Adrenal gland (tissue), 12 donors: ENCODE data around the gene ERC2. TPM values are rescaled to one million over a fixed set of nuclear protein-coding genes. Genes with fewer than 3 reads are reported as not detected.

Experiments
- DNase-seq, 7 donors: peaks; one replicate each; pipeline ENCODE4 v3.0.0-alpha.2; 2019 to 2020
- H3K27ac ChIP-seq, 5 donors: fragments of 200-600 bp; sonication (generic) in 4 of 5; 1 replicate in 3 of 5; 2 replicates in 2 of 5; pipeline versions ENCODE4 v1.5.1 to v1.8.0; 2016 to 2020; ENCODE audit warnings: mild to moderate bottlenecking in 1 of 5
- H3K27me3 ChIP-seq: fragments of 200-600 bp; 2 replicates; pipeline ENCODE4 v1.8.0; 2021
- H3K36me3 ChIP-seq, 2 donors: fragments of 200-600 bp; replicated peaks in 1 of 2; 1 replicate in 1 of 2; 2 replicates in 1 of 2; pipeline versions ENCODE4 v1.5.1 to v1.8.0; 2018 to 2022
- H3K4me1 ChIP-seq, 2 donors: fragments of 200-600 bp; replicated peaks in 1 of 2; 1 replicate in 1 of 2; 2 replicates in 1 of 2; pipeline versions ENCODE4 v1.5.1 to v1.8.0; 2018 to 2021
- H3K4me3 ChIP-seq, 4 donors: fragments of 200-600 bp; sonication (generic) in 3 of 4; one replicate each; pipeline ENCODE4 v1.5.1; 2016 to 2018
- H3K9me3 ChIP-seq, 3 donors: fragments of 200-600 bp; sonication (generic) in 1 of 3; replicated peaks in 1 of 3; 1 replicate in 2 of 3; 2 replicates in 1 of 3; pipeline versions ENCODE4 v1.5.1 to v1.8.0; 2016 to 2021
- POLR2A ChIP-seq, 2 donors: fragments of 450-650 bp; IDR thresholded peaks; one replicate each; pipeline ENCODE4 v1.6.1; 2017; ENCODE audit warnings: antibody characterized with exemption in 2 of 2, mild to moderate bottlenecking in 2 of 2, moderate library complexity in 1 of 2
- WGBS, 4 donors: extraction: QIAGEN DNeasy Blood & Tissue Kit in 2 of 4; methylation state at CpG; one replicate each; pipeline versions ENCODE4 v1.1.5 to v1.1.7; 2013 to 2017; 5-methylcytosine and 5-hydroxymethylcytosine counted together
- intact Hi-C, 2 donors: fragments of 100-400 bp; cut with DNase I; formaldehyde crosslinking; loops; one replicate each; pipeline versions ENCODE4 v1.14.1 to v1.15.0; 2022 to 2023
- polyA plus RNA-seq, 3 donors: library from polyadenylated mRNA; stranded (reverse); fragments of 200-250 nt in 2 of 3; fragments of 350-450 nt in 1 of 3; fragmentation: Illumina TruSeq in 1 of 3; extraction: RNeasy Lipid Tissue Mini Kit (QIAGEN cat#74804) in 1 of 3; gene quantifications; one replicate each; pipeline ENCODE4 v1.2.3, GENCODE V29; 2013 to 2014
- total RNA-seq, 9 donors: library from RNA; depleted of rRNA in 4 of 9; stranded (reverse); fragments of >200 nt in 4 of 9; fragments of 120-200 nt in 1 of 9; fragmentation: NEBNext Ultra II Directional in 1 of 9; extraction: Animal tissue kit (Norgen Biotek cat#: 25700) in 1 of 9; gene quantifications; one replicate each; pipeline versions ENCODE4 v1.1.0 to v1.2.4, GENCODE V29; 2013 to 2023
- TF ChIP-seq, protein P1 (sequence below), 6 experiments: fragments of 450-650 bp in 4 of 6; fragments of 200-600 bp in 2 of 6; sonication (generic) in 1 of 6; IDR thresholded peaks; 1 replicate in 5 of 6; 2 replicates in 1 of 6; pipeline versions ENCODE4 v1.5.1 to v1.8.0; 2016 to 2021; ENCODE audit warnings: antibody characterized with exemption in 6 of 6, mild to moderate bottlenecking in 2 of 6, moderate library complexity in 1 of 6
- donor health status: healthy with polysubstance abuse.
- donor health status: Bipolar disorder and iron deficiency.
- donor health status: DM: yes; HTN: yes; CAD: no.
- donor health status: DM: no; HTN: no; CAD: no.
- donor health status: DM: no; HTN: no; CAD: no.
- donor health status: DM: yes; HTN: yes; CAD: no.

Gene ERC2
- total and polyA plus RNA-seq, 12 donors = 0.47 to 5.8 (median 1.5) TPM

DNA sequence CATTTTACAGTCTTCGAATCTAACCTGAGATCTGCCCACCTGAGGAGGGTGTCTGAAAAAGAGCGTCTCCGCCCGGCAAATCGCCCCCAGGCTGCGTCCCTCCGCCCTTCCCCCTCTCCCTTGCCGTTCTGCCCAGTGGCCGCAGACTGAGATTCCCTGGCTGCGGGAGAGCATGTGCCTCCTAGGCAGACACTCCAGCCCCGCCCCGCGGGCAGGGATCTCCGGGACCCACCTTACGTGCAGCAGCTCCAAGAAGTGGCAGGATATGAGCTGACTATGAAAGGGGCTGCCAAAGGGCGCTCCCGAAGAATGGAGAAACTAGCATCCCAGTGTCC, 978.5 kb downstream of the ERC2 start:
- Histone ChIP-seq H3K27ac (no peak overlapping the region), H3K36me3 (no peaks in the 10 kb centered on the region), H3K4me1 (peaks cover 0 to 31% of the 10 kb centered on the region in 2 donors), H3K4me3 (no peak overlapping the region), H3K27me3 (peaks cover 60% of the 10 kb centered on the region), H3K9me3 (no peaks in the 10 kb centered on the region)
- intact Hi-C loops = loop anchor here (5.0 kb wide), 2 partner anchors 553 to 763 kb away; no protein-coding TSS in a partner anchor
- DNase-seq = no peak
- 5 to 12% (median 11%) methylated on average over 14 to 17 of the region's 17 CpGs for WGBS, 4 donors
- no peak for TF ChIP-seq POLR2A (IDR thresholded peaks at IDR 0.05)
- TF ChIP-seq, protein P1, sequence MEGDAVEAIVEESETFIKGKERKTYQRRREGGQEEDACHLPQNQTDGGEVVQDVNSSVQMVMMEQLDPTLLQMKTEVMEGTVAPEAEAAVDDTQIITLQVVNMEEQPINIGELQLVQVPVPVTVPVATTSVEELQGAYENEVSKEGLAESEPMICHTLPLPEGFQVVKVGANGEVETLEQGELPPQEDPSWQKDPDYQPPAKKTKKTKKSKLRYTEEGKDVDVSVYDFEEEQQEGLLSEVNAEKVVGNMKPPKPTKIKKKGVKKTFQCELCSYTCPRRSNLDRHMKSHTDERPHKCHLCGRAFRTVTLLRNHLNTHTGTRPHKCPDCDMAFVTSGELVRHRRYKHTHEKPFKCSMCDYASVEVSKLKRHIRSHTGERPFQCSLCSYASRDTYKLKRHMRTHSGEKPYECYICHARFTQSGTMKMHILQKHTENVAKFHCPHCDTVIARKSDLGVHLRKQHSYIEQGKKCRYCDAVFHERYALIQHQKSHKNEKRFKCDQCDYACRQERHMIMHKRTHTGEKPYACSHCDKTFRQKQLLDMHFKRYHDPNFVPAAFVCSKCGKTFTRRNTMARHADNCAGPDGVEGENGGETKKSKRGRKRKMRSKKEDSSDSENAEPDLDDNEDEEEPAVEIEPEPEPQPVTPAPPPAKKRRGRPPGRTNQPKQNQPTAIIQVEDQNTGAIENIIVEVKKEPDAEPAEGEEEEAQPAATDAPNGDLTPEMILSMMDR (IDR thresholded peaks at IDR 0.05) = no peak

DNA sequence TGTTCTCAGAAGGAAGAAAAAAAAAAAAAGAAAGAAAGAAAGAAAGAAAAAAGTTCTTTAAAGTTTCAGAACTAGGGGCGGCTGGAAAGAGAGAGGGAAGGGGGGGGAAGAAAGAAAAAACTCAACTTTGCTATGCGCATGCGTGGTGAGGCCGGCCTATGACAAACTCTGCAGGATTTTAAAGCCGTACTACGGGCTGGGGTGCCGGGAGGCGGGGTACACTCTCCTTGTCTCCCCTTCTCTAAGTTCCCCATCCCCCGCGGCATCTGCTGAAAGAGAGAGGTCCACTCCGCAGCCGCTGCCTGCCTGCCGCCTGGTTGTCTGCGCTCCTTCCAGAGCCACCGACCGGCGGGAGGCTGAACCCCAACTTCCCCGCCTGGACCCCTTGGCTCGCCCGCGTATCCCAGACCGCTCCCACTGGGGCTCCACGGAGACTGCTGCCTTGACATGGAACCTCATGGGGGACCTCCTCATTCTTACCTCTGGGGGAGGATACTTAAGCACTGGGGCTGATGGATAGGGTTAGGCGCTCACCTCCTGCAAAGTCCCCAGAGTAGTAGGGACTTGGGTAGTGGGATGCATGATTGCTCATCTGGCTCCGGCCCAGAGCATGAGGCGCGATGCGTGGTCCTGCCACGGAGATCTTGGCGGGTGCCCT, 979.7 kb downstream of the ERC2 start:
- peak; percentile 60 to 66 (median 63) for DNase-seq
- intact Hi-C loops = loop anchor here (5.0 kb wide), 2 partner anchors 554 to 764 kb away; no protein-coding TSS in a partner anchor
- Histone ChIP-seq H3K27ac (no peak overlapping the region), H3K4me1 (peaks cover 0 to 31% of the 10 kb centered on the region in 2 donors), H3K4me3 (peak overlapping the region in 2 of 4 donors; percentile 33 to 84), H3K27me3 (peaks cover 51% of the 10 kb centered on the region), H3K9me3 (no peaks in the 10 kb centered on the region), H3K36me3 (no peaks in the 10 kb centered on the region)
- 2 to 3% (median 2%) methylated on average over 11 to 30 of the region's 30 CpGs for WGBS, 4 donors
- no peak for TF ChIP-seq POLR2A (IDR thresholded peaks at IDR 0.05)
- TF ChIP-seq, protein P1 (IDR thresholded peaks at IDR 0.05) = no peak

DNA sequence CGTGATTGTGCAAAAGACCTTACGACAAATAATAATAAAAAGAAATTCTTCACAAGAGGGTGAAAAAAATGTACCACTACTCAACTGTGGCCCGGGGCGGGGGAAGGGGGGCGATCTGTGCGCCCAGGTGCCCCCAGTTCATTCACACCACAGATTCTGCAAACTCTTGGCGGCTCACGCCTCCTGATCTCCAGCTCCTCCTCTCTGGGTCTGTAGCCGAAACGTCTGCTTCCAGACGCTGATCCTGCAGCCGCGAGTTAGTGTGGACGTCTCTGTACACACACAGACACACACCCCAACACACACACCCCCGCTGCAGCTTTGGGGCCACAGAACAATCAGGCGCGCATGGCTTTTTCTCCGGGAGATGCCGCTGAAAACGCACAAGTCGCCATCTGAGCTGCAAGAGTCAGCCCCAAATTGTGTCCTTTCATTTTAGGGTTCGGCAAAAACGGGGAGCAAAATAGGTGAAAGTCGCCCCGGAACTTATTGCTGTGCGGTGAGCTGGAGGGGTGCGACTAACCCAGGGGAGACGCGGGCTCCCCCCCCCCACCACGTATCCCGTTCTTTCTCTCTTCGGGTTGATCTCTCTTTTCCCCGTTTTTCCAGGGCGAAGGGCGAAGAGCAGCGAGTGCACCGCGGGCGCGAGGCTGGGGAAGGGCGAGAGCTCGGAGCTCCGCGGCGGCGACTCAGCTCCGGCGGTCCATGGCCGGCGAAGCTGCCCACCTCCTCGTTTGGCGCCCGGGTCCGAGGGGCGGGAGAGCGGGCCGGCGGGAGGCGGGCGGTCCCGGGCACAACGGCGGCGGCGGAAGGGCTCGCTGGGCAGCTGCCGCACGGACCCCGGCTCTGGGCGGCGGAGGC, 980.7 kb downstream of the ERC2 start:
- Histone ChIP-seq H3K27me3 (peaks cover 51% of the 10 kb centered on the region), H3K36me3 (no peaks in the 10 kb centered on the region), H3K4me3 (peak overlapping the region in 2 of 4 donors; percentile 33 to 84), H3K27ac (peak overlapping the region in 1 of 5 donors; percentile 57), H3K9me3 (no peaks in the 10 kb centered on the region), H3K4me1 (peaks cover 0 to 31% of the 10 kb centered on the region in 2 donors)
- no peak for DNase-seq
- WGBS, 4 donors = 0 to 1% (median 0%) methylated on average over 14 to 71 of the region's 71 CpGs
- TF ChIP-seq, protein P1 (IDR thresholded peaks at IDR 0.05) = no peak
- no peak for TF ChIP-seq POLR2A (IDR thresholded peaks at IDR 0.05)
- intact Hi-C loops = loop anchor here (5.0 kb wide), 2 partner anchors 555 to 765 kb away; no protein-coding TSS in a partner anchor

DNA sequence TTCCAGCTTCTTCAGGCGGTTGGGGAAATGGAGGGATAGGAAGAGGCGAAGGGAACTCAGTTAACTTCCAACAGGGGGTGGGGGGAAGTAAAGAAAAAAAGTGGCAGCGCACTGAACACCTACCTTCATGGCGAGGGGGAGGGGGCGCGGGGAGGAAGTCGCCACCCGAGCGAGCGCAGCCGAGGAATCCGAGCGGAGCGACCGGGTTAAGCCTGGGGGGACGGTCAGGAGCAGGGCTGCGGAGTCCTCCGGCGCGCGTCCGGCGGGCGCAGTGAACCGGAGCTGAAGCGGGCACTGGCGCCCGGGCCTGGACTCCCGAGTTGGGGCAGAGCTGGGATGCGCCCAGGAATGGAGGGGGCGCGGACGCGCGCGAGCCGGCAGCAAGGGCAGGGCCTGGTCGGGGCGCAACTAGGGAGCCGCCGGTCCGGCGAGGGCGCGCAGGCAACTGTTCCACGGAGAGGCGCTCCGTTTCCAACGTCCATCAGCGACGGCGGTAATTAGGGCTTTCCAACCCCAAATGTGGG, 981.3 kb downstream of the ERC2 start, which contains the start of gene WNT5A:
Gene WNT5A, minus strand, starts transcription at position 450 of the 524 bp plus-strand sequence. Its CDS starts 321 bp downstream, at position 129.
- WGBS, 4 donors = 0 to 3% (median 1%) methylated on average over 37 to 52 of the region's 52 CpGs
- no peak for TF ChIP-seq POLR2A (IDR thresholded peaks at IDR 0.05)
- TF ChIP-seq, protein P1 (IDR thresholded peaks at IDR 0.05) = no peak
- H3K9me3 ChIP-seq = no peaks in the 10 kb centered on the region
- DNase-seq = no peak
- H3K4me1 ChIP-seq = peaks cover 0 to 31% of the 10 kb centered on the region in 2 donors
- H3K36me3 ChIP-seq = no peaks in the 10 kb centered on the region
- peaks cover 57% of the 10 kb centered on the region for H3K27me3 ChIP-seq
- intact Hi-C loops = loop anchor here (5.0 kb wide), 2 partner anchors 555 to 765 kb away; no protein-coding TSS in a partner anchor
- H3K4me3 ChIP-seq = peak within 1 kb of the TSS in 3 of 4 donors; percentile 33 to 84 (median 33)
- peak within 1 kb of the TSS in 2 of 5 donors; percentile 8 to 59 for H3K27ac ChIP-seq
